Superior temporal gyrus (tissue), 1 donor: ENCODE results near the gene CYP24A1.

Source experiments
- DNase-seq: peaks from one replicate; pipeline ENCODE4 v3.0.0-alpha.2; 2016; ENCODE audit errors: extremely low spot score

The CYP24A1 gene

DNA sequence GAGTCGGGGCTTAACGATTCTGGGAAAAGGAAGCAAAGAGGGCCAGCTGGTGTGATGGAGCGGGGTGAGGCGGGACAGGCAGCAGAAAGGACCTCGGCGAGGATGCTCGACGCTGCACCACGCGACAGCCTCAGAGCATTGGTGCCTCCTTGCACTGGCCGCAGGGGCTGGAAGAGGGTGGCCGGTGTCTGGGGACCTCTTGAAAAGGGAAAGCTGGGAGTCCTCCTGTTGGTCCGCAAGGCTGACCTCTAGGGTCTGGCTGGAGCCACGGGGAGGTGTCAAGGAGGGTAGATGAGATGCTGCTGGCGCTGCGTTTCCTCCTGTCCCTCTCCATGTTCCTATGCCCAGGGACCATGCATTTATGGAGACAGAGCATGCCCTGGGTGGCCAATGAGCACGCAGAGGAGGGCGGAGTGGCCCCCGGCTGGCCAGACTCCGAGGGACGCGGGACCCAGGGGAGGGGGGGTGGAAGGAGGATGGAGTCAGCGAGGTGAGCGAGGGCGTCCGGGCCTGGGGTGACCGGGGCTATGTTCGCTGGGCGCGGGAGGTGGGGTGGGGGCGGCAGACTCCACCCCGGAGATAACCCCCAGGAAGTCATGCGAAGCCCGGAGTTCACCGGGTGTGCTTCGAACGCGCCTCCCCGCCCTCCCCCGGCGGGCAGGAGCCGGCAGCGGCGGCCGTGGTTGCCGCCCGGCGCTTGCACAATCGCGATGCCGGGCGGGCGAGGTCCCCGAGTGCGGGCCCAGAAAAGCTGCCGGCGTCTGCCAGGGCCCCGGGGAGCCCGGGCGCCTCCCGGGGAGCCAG is at the start of gene CYP24A1:
CYP24A1 (minus strand) TSS at position 334 of the 804 bp plus-strand sequence. CDS start 407 bp downstream, outside the sequence.
- DNase-seq: no peak

DNA sequence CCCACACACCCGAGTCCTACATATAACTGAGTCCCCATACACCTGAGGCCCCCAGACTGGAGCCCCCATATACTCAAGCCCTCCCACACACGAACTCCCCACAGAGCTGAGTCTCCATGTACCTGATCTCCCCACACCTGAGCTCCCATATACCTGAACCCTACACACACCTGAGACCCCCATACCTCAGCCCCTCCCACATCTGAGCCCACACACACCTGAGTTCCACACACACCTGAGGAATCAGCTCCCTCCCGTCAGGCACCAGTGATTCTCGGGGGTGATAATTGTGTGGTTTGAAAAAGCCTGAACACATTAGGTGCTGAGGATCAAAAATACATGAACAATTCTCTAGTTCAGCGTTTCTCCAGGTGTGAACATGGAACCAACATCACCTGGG is 49.5 kb upstream of the CYP24A1 start:
- DNase-seq: no peak

DNA sequence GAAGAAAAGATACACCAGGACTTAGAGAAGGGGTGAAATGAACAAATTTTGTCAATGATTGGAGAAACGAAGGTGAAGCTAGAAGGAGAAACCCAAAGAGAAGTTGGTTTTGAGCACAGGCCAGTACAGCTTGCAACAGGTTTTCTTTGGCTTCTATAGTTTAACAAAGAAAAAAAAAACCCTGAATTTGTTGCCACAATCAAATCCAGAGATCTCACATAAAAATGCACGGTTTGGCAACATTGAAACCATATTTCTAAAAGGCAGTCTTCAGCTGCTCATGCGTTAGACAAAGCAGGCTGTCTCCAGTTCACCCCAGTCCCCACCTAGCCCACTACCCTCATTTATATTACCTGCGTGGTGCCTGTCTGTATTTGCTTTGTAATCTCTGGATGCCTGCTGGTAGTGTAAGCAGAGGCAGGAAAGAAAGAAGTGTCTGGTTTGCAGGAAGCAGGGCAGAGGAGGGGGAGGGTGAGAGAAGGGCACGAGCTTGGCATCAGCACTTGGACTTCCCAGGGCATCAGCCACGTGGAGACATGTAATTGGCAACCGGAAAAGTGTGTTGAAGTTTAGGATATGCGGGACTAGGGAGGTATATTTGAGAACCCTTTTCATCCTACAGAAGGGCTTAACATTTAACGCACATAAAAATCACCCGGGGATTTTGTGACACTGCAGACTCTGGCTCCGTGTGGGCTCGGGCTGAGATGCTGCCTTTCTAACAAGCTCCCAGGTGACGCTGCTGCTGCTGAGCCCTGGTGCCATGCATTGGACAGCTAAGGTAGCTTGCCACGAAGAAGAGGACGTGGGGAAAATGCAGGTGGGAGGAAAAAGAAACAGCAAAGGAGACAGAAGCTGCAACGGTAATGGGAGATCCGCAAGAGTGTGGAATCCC is 48.5 kb upstream of the CYP24A1 start:
- no peak for DNase-seq

DNA sequence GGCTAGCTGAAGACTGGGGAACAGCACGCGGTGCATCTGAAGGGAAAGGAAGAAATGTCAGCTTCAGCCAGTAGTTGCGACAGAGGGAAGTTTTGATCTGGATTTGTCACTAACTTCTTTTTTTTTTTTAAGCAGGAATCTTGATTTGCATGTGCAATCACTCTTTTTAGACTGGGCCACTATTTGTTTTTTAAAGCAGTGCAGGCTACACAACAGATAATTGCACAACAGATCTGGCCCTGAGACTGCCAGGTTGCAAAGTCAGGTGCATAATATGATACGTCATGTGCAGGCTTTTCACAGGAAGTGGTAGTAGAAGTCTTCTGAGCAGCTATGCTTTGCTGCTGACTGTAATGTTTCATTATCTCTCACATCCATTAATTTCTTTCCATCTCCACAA is 47.6 kb upstream of the CYP24A1 start:
- no peak for DNase-seq

DNA sequence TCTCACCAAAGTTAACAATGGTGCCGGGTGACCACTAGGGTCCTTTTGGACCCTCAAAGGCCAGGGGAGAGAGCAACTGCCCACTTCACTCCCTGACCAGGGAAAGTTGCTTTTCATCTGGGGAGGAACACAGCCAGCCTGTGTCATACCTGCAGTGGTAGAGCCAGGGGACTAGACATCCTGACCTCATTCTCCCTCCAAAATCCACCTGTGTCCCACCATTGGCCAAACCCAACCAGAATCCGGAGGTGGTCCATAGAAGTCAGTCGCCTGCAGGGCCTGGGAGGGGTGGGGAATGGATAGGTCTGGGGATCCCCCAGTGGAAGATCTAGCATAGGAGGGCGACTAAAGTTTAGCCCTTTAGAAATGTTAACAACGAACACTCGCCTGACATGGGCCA is 46.9 kb upstream of the CYP24A1 start:
- DNase-seq: no peak

DNA sequence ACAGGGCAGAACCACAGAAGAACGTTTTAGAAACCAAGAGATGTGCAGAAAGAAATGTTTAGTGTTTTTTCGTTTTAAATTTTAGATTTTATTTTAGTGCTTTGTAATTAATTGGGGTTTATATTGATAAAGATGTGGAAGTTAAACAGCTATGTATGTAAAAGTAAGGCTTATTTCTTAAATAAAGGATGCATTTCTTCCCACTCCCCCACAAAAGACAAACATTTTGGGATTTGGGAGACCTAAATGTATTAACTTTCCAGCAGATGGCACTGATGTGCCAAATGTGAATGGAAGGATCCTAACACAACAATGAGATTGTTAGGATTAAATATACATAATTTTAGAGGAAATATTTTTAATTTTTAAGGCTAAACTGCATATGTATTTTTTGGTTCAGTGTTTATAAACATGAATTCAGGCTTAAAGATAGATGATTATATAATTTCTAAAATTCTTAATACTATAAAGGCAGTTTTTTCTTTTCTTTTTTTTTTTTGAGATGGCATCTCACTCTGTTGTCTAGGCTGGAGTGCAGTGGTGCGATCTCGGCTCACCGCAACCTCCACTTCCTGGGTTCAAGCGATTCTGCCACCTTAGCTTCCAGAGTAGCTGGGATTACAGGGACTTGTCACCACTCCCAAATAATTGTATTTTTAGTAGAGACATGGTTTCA is 46.1 kb upstream of the CYP24A1 start:
- peak; percentile 80 for DNase-seq

DNA sequence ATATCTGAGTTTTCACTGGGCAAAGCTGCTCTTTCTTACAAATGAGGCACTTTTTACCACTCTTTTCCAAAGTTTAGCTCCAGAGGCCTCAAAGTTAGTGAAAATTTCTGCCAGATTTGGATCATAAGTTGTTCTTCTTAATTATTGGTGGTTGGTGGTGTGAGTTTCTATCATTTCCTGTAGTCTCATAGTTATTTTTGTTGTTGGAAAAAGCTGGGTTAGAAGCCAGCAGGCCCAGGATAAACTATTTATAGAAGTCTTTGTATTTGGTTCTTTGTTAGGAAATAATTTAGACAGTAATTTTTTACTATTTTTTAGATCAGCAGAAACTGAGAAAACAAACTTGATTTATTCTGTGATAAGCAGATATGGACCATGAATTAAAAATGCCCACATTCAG is 44.7 kb upstream of the CYP24A1 start:
- no peak for DNase-seq

DNA sequence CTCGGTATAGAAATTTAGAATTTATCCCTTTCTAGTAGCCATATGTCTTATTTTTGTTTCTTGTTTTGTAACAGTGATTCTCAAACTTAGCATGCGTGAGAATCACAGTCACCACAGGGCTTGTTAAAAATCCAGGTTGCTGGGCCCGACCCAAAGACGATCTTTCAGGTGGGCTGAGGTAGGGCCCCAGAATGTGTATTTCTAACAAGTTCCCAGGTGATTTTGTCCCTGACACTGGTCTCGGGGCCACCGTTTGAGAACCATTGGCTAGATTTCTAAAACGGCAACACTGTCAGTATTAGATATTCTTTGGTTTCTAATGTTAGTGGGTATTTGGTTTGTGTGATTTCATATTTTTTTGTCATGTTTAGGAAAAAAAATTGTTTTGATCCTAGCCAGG is 44.0 kb upstream of the CYP24A1 start:
- DNase-seq: no peak

DNA sequence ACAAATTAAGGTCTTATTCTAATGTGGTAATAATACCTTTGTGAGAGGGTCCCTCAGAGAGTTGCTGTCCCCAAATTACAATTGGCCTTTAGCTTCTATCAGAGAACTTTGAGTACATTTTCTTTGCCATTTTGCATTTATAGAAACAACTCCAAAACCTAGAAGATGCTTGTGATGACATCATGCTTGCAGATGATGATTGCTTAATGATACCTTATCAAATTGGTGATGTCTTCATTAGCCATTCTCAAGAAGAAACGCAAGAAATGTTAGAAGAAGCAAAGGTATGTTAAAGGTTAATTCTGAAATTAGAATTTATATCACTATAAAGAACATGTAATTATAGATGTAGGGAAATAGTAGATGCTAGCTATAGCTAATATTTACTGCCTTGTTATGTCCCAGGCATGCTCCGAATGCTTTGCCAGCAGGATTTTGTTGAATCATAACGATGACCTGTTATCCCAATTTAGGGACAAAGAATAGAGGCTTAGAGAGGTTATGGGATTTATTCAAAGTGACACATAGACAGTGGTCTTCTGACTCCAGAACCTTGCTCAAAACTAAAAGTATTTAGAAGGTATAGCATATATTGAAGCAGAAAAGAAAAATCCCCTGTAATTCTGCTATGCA is 41.5 kb upstream of the CYP24A1 start:
- no peak for DNase-seq

DNA sequence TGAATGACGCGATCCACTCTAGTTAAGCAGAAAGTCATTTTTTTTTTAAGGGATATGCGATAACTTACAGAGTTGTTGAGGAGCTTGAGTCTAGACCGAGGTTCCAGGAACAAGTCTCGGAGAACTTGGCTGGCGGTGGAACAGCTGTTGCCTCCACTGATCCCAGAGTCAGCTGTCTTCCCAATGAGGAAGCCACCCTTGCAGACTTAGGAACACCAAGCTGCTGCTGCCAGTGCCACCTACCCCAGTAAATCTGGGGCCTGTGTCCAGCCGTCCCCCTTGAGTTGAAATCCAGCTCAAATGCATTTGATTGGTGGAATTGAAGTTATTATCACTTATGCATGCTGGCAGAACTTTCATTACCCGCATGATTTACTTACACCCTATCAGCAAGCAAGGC is 40.8 kb upstream of the CYP24A1 start:
- DNase-seq: no peak

DNA sequence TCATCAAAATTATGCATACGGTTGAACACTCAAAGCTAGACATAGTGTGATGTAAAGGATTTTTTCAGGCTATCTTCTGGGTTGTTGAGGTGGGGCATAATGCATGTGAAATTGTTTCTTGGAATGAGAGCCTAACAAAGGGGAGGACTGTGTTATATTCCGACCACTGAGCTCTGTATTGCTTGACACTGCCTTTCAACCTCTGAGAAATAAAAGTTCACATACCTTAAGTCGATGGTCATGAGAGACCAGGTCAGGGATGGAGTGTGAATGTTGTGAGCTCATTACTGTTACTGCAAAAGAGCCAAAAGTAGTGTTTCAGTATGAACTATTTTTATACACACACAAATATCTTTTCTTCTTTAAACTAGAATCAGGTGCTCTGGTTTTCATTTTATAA is 39.1 kb upstream of the CYP24A1 start:
- no peak for DNase-seq

DNA sequence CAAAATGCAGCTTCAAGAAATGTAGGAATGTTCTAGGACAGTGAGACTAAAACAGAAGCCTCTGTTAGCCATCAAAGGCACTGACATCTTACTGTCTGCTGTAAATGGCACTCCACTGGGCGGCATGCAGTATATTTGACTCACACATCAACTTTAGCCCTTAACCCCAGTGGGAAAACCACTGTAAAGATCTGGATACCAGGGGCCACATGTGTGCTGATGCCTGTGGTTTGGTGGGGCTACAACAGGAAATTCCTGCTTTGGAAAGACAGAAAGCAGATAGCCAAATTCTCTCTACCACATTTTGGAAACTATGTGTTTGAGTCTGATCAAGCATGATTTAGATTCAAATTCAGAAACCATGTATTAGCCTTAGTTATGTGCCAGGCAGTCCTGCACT is 38.4 kb upstream of the CYP24A1 start:
- DNase-seq: no peak

DNA sequence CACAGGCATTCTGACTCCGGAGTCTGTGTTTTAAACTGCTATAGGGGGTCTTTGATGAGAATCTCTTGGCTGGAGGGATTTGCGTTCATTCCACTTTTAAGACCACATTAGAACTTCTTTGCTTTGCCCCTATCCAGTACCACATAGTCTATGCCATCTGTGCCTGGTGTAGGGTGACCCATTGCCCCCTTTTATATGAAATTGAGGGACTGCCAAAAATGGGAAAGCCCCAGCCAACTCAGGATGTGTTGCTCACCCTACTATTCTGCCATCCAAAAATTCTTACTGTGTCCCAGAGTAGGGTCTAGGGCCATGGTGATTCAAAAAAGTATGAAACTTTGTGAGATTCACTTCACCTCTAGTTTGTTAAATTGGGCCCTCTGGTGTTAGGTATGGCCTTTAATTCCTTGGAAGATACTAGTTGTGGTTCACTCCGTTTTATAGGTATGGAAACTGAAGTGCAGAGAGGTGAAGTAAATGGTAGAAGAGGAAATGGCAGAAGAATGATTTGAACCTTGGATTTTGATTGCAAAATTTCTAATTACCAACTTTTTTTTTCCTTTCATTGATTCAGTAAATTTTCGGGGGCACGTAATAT is 35.5 kb upstream of the CYP24A1 start:
- DNase-seq: no peak

DNA sequence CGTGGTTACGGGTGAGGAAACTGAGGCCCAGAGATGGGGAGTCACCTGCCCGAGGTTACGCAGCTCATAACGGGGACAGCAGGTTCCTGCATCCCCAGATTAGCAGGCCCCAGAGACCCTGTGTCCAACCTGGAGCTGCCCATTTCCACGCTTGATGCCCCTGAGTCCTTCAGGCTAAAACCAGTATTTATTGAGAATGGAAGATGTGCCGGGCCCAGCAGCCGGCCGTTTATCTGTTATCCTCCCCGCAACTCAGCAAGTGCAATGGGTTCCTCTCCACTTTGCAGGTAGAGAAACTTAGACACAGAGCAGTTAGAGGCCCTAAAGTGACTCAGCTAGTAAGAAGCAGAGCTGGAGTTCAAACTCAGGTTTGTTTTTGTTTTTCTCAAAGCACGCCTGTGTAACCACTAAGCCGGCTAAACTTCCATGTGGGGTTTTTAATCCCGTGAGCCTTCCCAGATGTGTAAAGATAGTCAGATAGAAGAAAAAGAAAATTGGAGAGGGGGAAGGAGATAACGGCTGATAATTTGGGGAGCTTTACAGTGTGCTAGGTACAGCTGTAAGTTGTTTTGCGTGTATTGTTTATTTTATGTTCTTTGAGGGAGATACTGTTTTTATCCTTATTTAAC is 34.9 kb upstream of the CYP24A1 start:
- peak; percentile 45 for DNase-seq

DNA sequence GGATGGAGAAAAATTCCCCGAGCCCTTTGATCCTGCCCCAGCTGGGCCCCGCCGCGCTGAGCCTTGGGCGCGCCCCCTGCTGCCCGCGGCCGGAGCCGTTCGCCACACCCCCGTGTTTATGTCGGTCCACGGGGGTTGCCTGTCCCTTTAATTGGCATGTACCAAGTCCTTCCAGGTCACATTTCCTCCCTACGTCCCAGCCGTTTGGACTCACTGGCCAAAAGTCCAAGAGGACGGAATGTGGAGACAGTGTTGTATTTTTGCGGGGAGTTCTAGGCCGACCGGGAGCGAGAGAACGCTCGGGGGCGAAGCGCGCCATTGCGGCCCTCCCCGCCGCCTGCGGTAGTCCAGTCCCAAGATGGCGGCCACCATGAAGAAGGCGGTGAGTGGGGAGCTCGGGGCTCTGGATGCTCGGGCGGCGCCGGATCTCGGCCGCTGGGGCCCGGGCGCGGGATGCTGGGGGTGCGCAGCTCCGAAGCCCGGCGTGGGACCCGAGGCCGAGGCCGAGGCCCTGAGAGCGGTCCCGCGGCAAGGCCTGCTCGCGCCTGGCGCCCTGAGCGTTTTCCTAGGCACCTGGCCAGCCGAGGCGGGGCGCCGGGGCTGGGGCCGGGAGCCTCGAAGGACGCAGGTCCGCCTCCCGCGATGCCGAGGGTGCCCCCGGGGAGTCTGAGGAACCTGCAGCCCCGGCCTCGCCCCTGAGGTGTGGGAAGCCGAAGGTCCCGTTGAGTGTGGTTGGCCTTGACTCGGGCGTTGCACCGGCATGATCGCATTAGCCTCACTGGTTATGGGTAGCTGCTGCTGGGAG is 34.2 kb upstream of the CYP24A1 start, which contains the start of gene PFDN4:
PFDN4 (plus strand) TSS at position 345 of the 805 bp plus-strand sequence; CDS start at position 359, 14 bp downstream.
- DNase-seq: peak; percentile 87

DNA sequence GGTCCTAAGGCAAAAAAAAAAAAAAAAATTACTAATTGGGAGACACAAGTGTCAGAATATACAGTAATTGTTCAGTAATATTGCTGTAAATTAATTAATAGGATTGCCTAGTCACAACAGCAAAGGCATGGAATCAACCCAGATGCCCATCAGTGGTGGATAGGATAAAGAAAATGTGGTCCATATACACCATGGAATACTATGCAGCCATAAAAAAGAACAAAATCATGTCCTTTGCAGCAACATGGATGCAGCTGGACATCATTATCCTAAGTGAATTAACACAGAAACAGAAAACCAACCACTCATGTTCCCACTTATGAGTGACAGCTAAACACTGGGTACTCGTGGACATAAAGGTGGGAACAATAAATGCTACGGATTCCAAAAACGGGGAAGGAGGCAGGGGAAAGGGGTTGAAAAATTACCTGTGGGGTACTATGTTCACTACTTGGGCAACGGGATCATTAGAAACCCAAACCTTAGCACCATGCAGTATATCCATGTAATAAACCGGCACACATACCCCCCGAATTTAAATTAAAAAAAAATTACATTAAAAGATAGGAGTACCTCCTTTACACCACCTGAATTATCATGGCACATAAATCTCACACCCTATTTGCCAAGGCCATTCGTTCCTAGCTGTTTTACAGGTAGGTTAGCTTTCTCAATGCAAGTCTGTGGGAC is 33.4 kb upstream of the CYP24A1 start:
- no peak for DNase-seq

DNA sequence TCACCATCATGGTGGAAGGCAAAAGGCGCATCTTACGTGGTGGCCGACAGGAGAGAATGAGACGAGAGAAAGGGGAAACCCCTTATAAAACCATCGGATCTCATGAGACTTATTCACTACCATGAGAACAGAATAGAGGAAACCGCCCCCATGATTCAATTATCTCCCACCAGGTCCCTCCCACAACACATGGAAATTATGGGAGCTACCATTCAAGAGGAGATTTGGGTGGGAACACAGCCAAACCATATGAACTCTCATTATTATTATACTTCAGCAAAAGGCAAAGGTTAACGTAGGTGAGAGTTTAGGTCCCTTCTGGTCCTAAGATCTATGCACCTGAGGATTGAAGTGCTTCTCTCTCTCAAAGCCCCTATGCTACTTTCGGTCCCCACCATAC is 31.7 kb upstream of the CYP24A1 start:
- no peak for DNase-seq

DNA sequence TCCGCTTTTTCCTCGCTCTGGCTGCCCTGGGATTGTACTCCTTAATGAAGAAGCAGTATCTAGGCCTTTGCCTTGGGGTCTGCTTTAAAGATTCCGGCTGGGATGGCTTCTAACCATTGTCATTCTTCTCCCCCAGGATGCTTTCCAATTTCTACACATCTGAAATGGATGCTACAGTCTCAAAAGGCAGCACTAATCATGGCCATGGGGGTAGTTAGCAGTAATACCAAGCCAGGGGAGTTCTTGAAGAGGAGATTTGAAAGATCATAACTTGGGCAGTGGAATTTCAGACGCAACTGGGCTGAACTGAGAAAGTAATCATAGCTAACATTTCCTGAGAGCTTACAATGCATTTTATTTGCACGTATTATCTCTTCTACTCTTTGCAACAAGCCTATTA is 30.7 kb upstream of the CYP24A1 start:
- DNase-seq: no peak

DNA sequence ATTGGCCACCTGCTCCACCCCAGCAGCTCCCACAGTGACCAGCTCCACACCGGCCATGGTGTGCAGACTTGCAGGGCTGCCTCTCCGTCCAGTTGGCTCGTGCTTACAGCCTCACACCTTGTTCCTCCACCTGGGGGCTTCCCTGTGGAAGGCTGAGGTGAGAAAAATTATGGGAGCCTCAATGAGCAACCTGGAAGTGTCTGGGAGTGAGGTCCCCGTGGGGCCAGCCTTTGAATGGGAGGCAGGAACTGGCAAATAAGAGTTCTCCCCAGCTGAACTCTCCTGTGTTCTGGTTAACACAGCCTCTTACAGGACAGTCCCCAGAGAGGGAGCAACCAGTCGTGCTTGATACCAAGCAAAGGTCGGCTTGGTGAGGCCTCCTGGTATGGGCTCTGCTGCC is 30.3 kb upstream of the CYP24A1 start:
- DNase-seq: no peak
